GM23248 (cell line): ENCODE measurements around the gene GALNT2.

ENCODE experiments used
- EZH2 ChIP-seq: fragments of 200-600 bp; sonication (generic); IDR thresholded peaks from 2 replicates; pipeline ENCODE4 v1.6.1; 2018; ENCODE audit warnings: antibody characterized with exemption, mild to moderate bottlenecking; ENCODE audit not compliant: insufficient read depth, poor library complexity, severe bottlenecking
- EZH2phosphoT487 ChIP-seq: fragments of 200-600 bp; sonication (generic); IDR thresholded peaks from 2 replicates; pipeline ENCODE4 v1.6.1; 2018; ENCODE audit warnings: antibody characterized with exemption, moderate library complexity, mild to moderate bottlenecking, low read depth; ENCODE audit not compliant: insufficient read depth

DNA sequence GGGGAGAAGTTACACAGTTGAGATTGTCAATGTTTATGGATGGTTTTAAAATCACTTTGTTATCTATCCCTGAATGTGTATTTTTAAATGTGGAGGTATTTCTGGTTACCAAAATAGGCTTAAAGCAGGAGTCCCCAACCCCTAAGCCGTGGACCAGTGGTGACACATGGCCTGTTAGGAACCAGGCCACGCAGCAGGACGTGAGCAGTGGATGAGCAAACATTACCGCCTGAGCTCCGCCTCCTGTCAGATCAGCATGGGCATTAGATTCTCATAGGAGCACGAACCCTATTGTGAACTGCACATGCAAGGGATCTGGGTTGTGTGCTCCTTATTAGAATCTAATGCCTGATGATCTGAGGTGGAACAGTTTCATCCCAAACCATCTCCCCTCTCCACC lies 151.6 kb downstream of the GALNT2 start:
- no peak for TF ChIP-seq EZH2
- TF ChIP-seq EZH2phosphoT487: no peak
